H4 (cell line): Measurements from ENCODE around the gene EPB41L4A. TPM values are rescaled to one million over a fixed set of nuclear protein-coding genes. Genes with fewer than 3 reads are reported as not detected.
A peak's percentile ranks its signal among the peaks of the same experiment; 100 is the strongest.
"Not testable (repeated sequence)": the region's sequence is repeated elsewhere in the genome, so short reads cannot be mapped to it uniquely, and the experiment has no call there.

Experiments used
- DNase-seq: peaks from one replicate; pipeline ENCODE4 v3.0.0-alpha.2; 2015; ENCODE audit warnings: low spot score
- total RNA-seq: library from RNA; depleted of rRNA; stranded (reverse); fragments of >200 nt; shearing (Covaris generic); gene quantifications from 2 replicates; pipeline ENCODE4 v1.2.3, GENCODE V29; 2014

Gene EPB41L4A
- total RNA-seq, 1 experiment from 2014 or later = 0.87 TPM

DNA sequence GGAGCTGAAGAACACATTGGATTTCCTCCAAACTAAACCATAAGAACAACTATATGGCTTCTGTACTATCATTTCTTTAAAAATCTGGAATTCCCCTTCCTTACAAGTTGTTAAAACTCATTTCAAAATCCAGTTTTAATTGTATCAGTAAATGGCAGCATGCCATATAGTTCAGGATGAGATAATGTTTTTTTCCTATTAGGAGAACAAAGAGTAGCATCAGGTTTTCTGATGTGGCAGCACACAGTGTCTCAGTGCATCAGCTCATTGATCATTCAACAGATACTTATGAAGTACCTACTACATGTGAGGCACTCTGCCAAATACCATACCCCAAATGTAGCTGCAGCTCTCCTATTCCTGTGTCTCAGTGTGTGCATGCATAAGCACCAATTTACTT, 161.1 kb downstream of the EPB41L4A start:
- no peak for DNase-seq

DNA sequence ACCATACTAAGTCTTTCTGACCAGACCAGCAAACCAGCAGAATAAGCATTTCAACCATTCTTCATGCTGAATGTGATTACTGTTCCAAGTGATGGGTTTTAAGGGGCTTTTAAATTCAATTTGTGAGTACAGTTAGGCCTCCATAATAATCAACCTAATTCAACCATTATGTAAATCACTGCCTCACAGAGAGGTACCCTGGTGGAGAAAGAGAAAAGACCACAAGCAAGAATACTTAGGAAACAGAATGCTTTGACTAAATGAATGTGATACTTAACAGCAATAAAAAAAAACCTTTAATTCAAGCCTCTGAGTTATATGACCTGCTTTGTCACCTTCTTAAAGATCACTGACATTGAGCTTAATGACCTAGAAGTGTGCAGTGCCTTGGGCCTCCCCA, 162.1 kb downstream of the EPB41L4A start:
- DNase-seq = no peak

DNA sequence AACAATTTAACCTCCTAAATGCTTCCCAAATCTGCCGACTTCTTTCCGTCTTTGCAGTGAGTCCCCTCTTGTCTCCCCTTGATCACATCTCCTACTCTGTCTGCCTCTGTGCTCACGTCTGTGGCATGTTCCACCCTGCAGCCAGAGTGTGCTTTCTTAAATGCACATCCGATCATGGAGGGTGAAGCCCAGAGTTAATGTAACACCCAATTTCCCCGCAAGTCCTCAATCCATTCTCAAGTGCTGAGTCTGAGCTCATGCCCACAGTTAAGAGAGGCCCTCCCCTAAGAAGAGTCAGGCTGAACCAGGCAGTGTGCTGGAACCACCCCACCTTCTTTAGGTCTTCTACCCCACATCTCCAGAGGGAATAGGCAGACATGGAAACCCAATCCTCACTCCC, 164.8 kb downstream of the EPB41L4A start:
- no peak for DNase-seq

DNA sequence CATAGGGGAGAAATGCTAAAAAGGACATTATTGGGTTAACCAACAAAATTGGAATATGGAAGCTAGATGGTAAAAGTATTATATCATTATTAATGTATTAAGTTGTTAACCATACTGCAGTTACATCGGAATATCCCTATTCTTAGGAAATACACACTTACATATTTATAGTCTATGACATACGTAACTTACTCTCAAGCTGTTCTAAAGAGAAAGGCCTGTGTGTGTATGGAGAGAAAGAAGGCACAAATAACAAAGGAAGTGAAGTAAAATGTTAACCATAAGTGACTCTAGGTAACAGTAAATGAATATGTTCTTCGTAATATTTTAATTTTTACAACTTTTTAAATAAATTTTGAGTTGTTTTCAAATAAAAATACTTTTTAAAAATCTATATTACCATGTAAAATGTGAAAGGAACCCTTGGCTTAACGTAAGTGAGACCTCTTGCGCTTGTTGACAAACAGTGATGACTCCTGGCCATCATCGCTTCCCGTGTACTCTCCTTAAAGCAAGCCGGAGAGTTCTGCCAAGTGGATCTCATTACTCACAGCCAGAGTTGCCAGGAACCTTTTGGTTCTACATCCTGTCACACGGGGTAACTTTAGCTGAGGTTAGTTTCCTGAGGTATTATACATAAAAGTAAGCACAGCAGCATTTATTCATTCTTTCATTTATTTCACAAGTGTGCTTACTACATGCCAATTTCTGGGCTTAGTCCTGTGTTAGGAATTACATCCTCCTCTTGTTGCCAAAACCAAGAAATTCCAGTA, 165.4 kb downstream of the EPB41L4A start:
- DNase-seq = peak; percentile 40

DNA sequence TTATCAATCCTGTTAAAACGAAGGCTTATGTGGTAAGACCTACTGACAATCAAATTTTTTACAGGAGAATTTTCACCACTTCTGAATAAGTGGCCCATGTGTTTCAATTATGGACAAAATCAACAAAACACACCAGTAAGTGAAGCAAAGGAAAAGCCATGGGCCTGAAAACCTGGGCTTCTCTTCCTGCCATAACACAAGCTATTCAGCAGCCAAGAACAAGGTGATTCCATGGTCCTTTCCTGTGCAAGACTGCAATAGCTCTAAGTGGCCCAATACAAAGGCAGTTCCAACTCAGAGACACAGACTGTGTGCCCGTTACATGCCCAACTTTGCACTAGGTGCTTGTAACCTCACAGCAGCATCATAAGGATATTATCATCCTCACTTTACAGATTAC, 168.5 kb downstream of the EPB41L4A start:
- DNase-seq = no peak

DNA sequence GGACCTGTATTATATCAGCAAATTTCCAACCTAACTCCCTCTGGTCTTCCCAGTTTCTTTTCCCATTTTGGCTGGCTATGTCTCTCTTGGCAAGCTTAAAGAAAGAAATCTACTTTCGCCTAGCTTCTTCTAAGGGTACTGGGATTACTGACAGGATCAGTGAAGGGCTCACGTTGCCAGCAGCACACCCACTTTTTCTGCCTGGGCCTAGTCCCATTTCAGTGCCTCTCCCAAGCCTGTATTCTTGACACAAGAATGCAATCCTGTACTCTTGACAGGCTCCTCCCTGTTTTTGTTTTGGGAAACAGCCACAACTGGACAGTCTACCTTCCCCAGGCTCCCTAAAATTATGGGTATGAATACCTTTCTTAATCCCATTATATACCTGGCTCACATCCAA, 170.5 kb downstream of the EPB41L4A start:
- DNase-seq = no peak

DNA sequence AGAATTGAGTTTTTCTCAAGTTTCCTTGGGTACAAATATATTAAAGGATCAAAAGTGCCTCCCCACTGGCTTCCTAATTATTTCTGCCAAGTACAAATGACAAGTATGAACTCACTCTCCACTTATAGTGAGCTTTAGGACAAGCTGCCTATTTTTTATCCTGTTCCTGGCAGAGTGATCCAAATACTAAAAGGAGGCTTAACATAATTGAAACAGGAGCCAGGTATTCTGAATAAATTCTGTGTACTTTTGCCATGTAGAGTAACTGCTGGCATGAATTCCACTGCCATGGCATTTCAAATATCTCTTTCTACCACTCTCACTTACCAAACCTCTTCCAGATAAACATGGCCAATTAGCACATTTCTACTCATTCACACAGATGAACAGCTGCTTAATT, 171.1 kb downstream of the EPB41L4A start:
- no peak for DNase-seq

DNA sequence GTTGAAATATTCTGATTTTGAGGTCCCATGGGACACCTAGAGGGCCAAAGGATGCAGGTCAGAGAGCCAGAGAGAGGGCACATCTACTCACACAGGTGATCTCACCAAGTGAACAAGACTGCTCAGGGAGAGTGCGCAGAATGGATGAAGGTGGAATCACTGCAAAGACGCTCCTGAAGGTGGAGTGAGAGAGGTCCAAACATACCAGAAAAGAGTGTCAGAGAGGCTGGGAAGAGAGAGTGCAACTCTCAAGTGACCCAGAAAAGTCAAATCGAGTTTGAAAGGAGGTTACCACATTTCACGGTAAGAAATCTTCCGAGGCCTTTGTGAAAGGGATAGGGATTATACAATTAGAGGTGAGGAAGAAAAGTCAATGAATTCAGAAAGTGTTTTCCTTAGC, 173.4 kb downstream of the EPB41L4A start:
- DNase-seq = no peak

DNA sequence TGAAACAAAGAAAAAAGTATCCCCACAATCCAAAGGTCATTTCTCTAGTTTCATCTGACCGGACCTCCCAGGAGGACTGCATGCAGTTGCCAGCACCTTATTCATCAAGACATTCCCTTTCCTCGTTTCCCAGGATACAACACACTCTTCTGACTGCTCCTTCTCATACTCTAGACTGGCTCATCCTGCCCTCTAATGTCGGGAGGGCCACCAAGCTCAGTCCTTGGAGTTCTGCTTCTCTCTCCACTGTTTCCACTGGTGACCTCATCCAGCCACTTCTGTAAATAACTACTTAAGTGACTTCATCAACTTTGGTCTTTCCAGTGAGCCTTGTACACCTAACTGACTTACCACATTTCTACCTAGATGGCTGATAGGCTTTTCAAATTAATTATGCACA, 179.1 kb downstream of the EPB41L4A start:
- DNase-seq = peak; percentile 71

DNA sequence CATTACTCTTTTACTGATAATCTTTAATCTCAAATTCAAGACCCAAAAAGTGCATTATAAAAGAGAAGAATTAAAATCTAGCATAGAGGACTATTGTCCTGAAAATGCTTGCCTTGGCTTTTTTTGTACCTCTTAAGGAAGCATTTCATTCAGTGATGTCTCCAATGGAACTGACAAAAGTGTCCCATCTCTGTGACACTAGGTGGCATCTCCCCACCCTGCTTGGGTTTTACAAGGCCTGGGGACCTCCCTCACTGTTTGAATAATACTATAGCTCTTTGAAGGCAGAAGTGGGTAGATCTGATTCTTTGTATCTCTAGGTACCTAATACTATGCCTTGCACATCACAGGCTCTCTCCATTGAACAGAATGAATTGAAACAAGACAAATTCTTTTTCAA, 180.6 kb downstream of the EPB41L4A start:
- DNase-seq = no peak

DNA sequence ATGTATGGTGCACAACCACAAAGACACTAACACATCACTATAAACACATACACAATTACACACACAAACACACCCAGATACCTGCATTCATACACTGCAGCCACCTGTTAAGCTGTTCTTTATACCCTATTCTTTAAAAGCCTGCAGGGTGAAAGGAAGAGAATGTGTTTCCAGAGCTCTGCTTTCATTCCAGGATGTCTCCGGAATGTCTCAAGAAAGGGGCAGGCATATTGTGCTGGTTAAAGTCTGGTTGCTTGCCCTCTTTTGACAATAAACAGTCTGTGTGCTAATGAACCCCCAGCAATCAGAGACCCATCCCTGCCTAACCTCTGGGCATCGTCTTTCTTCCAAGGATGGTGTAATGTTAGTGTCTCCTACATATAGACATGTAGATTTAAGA, 181.6 kb downstream of the EPB41L4A start:
- no peak for DNase-seq

DNA sequence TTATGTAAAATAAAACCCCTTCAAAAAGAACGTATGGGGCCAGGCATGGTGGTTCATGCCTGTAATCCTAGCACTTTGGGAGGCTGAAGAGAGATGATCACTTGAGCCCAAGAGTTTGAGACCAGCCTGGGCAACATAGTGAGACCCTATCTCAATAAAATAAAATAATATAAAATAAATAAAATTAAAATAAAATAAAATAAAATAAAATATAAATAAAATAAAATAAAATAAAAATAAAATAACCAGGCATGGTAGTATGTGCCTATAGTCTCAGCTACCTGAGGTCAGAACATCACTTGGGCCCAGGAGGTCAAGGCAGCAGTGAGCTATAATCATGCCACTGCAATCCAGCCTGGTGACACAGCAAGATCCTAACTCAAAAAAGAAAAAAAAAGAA, 185.1 kb downstream of the EPB41L4A start:
- no peak for DNase-seq

DNA sequence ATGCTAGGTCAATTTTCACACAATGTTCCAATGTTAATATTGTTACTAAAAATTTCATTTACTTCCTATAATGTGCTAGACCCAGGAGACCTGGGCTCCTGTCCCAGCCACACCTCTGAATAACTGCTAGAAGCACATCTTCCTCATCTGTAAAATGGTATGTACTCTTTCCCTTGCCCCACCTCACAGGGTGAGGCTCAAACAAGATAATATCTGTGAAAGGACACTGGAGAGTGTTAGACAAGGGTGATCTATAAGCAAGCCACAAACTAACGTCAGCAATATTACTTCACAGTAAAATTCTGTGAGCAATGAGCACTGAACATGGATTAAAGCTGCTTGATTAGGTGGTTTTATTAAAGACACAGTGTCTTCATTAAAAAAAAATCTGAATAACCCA, 186.4 kb downstream of the EPB41L4A start:
- no peak for DNase-seq

DNA sequence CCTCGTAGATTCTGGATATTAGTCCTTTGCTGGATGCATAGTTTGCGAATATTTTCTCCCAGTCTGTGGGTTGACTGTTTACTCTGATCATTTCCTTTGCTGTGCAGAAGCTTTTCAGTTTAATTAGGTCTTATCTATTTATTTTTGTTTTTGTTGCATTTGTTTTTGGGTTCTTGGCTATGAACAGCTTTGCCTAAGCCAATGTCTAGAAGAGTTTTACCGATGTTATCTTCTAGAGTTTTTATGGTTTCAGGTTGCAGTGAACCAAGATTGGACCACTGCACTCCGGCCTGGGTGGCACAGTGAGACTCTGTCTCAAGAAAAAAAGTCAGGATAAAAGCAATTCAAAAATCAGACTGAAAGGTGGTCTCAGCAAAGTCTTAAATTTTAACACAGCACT, 188.5 kb downstream of the EPB41L4A start:
- DNase-seq = no peak

DNA sequence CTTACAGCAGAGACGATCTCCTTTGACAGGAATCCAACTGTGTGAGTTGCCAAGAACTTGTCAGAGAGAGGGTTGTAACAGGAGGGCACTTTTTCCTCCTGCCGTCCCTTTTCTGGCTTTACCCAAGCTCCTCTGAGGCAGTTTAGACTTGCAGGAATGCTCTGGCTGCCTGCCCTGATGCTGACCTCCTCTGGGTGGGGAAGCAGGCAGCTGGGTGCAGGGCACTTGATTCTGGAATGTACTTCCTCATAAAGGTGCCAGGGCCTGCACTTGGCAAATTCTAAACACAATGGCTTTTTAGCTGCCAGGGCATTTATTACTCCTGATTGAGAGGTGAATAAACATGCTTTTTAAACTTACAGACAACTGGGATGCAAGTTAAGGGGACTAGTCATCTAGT, 190.4 kb downstream of the EPB41L4A start:
- peak; percentile 85 for DNase-seq

DNA sequence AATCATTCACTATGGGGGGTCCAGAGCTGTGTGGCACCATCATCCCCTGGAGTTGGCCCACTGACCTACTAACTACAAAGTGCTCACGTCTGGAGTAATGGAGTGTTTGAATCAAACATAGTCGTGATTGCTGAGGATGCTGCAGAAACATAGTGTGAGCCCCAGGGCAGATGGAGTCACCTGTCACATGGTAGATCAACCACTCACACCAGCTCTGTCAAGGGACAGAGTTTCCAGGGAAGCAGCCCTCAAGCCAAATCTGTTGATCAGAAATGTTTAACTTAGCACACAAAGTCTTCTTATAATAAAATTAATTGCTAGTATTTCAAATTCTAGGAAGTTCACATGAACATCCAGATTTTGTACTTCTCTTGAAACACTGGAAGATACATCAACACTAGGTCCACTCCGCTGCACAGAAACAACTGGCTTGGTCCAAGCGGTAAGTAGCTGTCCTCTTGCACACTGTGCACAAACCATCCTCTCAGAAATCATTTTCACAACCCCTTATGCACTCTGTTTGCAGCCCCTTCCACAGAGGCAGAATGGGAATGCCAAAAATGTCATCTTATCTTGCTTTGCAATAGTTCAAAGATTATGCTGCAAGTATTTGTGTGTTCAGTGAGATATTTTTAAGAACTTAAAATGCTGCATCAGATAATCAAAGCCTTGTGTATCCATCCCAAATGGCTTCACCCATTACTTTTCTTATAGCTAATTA, 191.0 kb downstream of the EPB41L4A start:
- DNase-seq = no peak

DNA sequence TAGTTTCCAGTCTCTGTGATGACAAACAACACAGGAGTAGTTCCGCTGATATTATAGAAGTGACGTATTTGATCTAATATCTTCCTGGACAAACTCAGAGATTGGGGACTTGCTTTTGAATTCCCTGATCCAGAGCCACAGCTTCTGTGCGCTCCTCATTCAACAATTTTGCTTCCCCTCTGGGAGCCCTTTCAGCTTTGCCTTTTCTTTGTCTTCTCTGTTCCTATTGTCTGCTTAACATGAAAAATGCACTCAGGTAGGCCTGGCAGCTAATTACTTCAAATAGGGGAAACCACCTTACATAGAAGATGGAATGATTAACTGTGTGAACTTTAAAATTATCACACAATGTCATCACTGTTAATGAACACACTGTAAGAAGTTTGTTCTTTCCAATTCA, 192.9 kb downstream of the EPB41L4A start:
- DNase-seq = no peak

DNA sequence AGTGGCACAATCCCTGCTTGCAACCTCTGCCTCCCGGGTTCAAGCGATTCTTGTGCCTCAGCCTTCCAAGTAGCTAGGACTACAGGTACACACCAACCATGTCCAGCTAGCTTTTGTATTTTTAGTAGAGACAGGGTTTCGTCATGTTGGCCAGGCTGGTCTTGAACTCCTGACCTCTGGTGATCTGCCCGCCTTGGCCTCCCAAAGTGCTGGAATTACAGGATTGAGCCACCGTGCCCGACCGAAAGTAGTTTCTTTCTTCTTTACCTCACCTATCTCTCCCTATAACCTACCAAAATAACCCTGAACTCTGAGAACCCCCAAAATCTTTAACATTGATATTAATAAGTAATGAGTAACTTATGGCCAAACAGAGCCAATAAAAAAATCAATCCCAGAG, 196.1 kb downstream of the EPB41L4A start:
- DNase-seq = not testable (repeated sequence)

DNA sequence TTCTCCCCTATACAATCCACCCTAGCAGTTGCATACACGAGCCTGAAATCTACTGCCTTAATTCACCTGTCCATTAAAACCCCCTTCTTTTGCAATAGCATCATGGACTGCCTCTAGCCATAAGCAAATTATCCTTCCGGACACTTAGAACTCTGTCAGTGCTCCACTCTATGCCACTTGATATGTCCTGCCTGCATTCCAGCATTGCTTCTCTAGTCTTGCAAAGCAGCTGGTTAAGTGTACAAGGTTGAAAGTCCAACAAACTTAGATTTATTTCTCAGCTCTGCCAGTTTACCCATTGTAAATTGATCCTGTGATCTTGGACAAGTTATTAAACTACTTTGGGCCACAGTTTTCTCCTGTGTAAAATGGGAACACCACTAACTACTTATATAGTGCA, 197.9 kb downstream of the EPB41L4A start:
- no peak for DNase-seq

DNA sequence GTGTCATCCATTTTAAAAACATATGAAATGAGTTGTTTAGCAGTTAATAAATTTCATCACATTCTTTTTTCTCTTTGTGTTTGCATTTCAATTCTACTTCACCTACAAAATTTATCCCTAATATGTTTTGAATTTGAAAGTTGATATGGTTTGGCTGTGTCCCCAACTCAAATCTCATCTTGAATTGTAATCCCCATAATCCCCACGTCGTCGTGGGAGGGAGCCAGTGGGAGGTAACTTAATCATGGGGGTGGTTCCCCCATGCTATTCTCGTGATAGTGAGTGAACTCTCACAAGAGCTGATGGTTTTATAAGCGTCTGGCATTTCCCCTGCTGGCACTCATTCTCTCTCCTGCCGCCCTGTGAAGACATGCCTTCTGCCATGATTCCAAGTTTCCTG, 200.1 kb downstream of the EPB41L4A start:
- DNase-seq = no peak

DNA sequence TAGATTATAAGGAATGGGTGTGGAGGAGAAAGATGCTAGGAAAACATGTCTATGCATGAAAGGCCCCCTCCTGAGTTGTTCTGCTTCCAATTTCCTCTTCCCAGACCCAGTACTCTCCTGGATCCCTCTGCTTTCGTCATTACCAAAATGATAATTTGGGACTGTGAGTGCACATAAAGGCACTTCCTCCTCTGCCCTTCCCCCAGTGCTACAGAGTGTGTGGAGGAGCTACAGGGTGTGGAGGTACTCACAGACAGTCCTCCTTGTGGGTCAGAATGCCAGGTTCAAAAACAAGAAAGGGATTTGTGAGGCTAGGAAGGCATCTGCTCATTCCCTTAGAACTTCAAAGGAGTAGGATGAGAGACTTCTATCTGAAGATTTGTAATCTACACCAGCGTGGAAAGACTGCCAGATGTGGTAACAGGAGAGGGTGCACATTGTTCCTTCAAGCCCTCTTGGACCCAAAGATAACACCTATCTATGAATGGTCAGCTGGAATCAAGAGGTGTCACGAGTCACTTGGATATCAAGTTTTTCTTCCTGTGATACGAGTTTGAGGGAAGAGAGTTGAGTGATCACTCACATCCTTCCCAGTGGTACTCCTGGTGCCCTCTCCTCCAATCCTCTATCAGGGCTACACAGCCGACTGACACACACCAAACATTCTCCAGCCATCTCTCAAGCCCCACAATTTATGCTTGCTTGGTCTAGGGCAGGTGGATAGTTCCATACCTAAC, 201.1 kb downstream of the EPB41L4A start:
- no peak for DNase-seq

DNA sequence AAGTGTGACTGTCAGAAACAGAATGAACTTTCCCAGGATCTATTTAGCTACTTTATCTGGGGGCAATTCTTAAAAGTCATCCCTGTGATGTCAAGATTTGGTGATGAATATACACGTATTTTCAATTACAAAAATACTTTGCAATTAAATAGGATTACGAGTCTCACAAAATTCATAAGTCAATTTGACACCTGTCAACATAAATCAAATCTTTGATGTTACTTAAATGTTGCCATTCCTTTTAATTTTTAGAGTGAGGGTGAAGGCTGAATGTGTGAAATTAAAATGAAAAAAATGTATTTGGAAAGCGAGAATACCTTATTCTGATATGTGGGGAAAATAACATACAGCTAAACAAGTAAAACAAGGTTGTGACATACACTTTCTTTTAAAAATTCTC, 202.9 kb downstream of the EPB41L4A start:
- no peak for DNase-seq
